Measurements from ENCODE around the gene YWHAE. TPM values are rescaled to one million over a fixed set of nuclear protein-coding genes. Genes with fewer than 3 reads are reported as not detected.

YWHAE gene
- total RNA-seq, 1 donor from 2014 or later, result 2,181 TPM

DNA sequence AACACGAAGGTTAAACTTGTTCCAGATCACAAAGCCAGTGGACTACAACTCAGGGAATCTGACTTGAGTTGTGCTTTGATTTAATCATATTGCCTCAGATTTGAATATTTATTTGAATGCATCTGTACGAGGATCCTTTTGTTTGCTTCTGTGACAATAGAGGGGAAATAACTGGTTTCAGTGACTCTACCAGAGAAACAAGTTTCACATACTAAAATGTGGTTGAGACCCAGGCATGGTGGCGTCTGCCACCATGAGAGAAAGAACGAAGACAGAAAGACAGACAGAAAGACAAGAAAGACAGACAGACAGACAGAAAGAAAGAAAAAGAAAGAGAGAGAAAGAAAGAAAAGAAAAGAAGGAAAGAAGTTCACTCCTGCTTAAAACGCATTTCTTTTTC lies 24.0 kb downstream of the YWHAE start:
- peaks cover 36% of the 10 kb centered on the region for H3K4me1 Mint-ChIP-seq
- Histone ChIP-seq H3K27me3 (no peaks in the 10 kb centered on the region), H2AFZ (replicated peaks) (no peak overlapping the region), H3K4me2 (no peak overlapping the region), H3K4me1 (no peaks in the 10 kb centered on the region), H3K9me3 (ENCODE audit: low read depth) (no peaks in the 10 kb centered on the region), H3K36me3 (no peaks in the 10 kb centered on the region), H4K20me1 (ENCODE audit: low read depth) (peaks cover 100% of the 10 kb centered on the region), H3K27ac (peak overlapping the region; percentile 21), H3K79me2 (ENCODE audit: low read depth) (peaks cover 100% of the 10 kb centered on the region), H3F3A (ENCODE audit: low read depth) (peaks cover 26% of the 10 kb centered on the region), H3K4me3 (no peak overlapping the region), H3K9ac (no peak overlapping the region)
- no peak overlapping the region for H3K4me3 Mint-ChIP-seq
- H3K27ac Mint-ChIP-seq, result no peak overlapping the region
- peaks cover 25% of the 10 kb centered on the region for H3K36me3 Mint-ChIP-seq
- no peaks in the 10 kb centered on the region for H3K9me3 Mint-ChIP-seq
- H3K27me3 Mint-ChIP-seq (ENCODE audit: insufficient read depth, low read depth), result no peaks in the 10 kb centered on the region
- DNase-seq (ENCODE audit: low spot score), result no peak
- TF ChIP-seq, protein P1, sequence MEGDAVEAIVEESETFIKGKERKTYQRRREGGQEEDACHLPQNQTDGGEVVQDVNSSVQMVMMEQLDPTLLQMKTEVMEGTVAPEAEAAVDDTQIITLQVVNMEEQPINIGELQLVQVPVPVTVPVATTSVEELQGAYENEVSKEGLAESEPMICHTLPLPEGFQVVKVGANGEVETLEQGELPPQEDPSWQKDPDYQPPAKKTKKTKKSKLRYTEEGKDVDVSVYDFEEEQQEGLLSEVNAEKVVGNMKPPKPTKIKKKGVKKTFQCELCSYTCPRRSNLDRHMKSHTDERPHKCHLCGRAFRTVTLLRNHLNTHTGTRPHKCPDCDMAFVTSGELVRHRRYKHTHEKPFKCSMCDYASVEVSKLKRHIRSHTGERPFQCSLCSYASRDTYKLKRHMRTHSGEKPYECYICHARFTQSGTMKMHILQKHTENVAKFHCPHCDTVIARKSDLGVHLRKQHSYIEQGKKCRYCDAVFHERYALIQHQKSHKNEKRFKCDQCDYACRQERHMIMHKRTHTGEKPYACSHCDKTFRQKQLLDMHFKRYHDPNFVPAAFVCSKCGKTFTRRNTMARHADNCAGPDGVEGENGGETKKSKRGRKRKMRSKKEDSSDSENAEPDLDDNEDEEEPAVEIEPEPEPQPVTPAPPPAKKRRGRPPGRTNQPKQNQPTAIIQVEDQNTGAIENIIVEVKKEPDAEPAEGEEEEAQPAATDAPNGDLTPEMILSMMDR (IDR thresholded peaks at IDR 0.05), result no peak
- TF ChIP-seq EZH2phosphoT487 (IDR thresholded peaks at IDR 0.05), result no peak
- TF ChIP-seq EZH2 (IDR thresholded peaks at IDR 0.05), result no peak

DNA sequence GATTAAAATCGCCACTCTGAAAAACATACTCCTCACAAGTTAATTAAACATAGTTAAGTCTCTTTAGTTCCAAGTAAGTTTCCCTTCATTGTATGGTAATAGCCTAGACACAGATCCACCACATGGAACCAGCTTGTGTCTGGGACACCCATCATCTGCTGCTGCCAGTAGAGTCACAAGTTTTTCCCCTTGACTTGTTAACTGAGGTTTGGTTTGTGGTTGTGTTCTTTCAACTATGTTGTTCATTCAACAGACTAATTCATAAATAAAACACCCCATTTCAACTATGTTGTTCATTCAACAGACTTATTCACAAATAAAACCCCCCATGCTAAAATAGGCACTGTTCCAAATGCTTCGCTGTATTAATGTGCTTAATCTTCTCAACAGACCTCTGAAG lies 24.4 kb downstream of the YWHAE start:
- DNase-seq (ENCODE audit: low spot score), result no peak
- Mint-ChIP-seq H3K27me3 (ENCODE audit: insufficient read depth, low read depth) (no peaks in the 10 kb centered on the region), H3K9me3 (no peaks in the 10 kb centered on the region), H3K27ac (no peak overlapping the region), H3K4me1 (peaks cover 34% of the 10 kb centered on the region), H3K4me3 (no peak overlapping the region), H3K36me3 (peaks cover 25% of the 10 kb centered on the region)
- Histone ChIP-seq H3K4me3 (no peak overlapping the region), H3K36me3 (no peaks in the 10 kb centered on the region), H3K27ac (peak overlapping the region; percentile 21), H3K79me2 (ENCODE audit: low read depth) (peaks cover 100% of the 10 kb centered on the region), H3K27me3 (no peaks in the 10 kb centered on the region), H2AFZ (replicated peaks) (no peak overlapping the region), H3K4me1 (no peaks in the 10 kb centered on the region), H3K9me3 (ENCODE audit: low read depth) (no peaks in the 10 kb centered on the region), H3K9ac (no peak overlapping the region), H4K20me1 (ENCODE audit: low read depth) (peaks cover 100% of the 10 kb centered on the region), H3K4me2 (no peak overlapping the region), H3F3A (ENCODE audit: low read depth) (peaks cover 28% of the 10 kb centered on the region)
- no peak for TF ChIP-seq EZH2 (IDR thresholded peaks at IDR 0.05)
- no peak for TF ChIP-seq EZH2phosphoT487 (IDR thresholded peaks at IDR 0.05)
- TF ChIP-seq, protein P1 (IDR thresholded peaks at IDR 0.05), result no peak

DNA sequence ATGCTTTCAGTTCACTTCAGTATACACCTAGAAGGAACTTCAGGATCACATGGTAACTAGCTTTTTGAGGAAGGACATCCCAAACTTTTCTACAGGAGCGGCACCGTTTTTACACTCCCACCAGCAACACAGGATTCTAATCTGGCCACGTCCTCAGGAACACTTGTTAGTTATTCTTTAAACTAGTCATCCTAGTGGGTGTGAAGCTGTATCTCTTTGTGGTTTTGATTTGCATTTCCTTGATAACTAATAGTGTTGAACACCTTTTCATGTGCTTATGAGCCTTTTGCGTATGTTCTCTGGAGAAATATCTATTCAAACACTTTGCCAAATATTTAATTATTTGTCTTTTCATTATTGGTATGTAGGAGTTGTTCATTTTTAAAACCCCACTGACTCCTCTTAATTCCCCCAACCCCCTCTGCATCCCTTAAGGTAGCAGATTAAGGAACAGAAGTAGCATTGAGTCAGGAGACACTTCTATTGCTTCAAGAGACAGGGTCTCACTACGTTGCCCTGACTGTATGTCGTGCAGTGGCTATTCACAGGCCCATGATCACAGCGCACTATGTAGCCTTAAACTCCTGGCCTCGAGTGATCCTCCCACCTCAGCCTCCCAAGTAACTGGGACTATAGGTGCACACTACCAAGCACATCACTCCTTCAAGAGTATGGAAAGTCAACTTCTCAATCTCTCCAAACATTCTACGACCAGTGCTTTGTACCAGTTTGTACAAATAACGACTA lies 25.4 kb downstream of the YWHAE start:
- no peak for DNase-seq (ENCODE audit: low spot score)
- Histone ChIP-seq H3K4me1 (no peaks in the 10 kb centered on the region), H3F3A (ENCODE audit: low read depth) (peaks cover 31% of the 10 kb centered on the region), H4K20me1 (ENCODE audit: low read depth) (peaks cover 100% of the 10 kb centered on the region), H2AFZ (replicated peaks) (no peak overlapping the region), H3K4me3 (no peak overlapping the region), H3K9me3 (ENCODE audit: low read depth) (no peaks in the 10 kb centered on the region), H3K36me3 (no peaks in the 10 kb centered on the region), H3K79me2 (ENCODE audit: low read depth) (peaks cover 100% of the 10 kb centered on the region), H3K4me2 (no peak overlapping the region), H3K27ac (no peak overlapping the region), H3K27me3 (no peaks in the 10 kb centered on the region), H3K9ac (no peak overlapping the region)
- TF ChIP-seq EZH2 (IDR thresholded peaks at IDR 0.05) (no peak), EZH2phosphoT487 (IDR thresholded peaks at IDR 0.05) (no peak)
- TF ChIP-seq, protein P1 (IDR thresholded peaks at IDR 0.05), result no peak
- Mint-ChIP-seq H3K9me3 (no peaks in the 10 kb centered on the region), H3K27ac (no peak overlapping the region), H3K4me1 (peaks cover 30% of the 10 kb centered on the region), H3K4me3 (no peak overlapping the region), H3K36me3 (peaks cover 23% of the 10 kb centered on the region), H3K27me3 (ENCODE audit: insufficient read depth, low read depth) (no peaks in the 10 kb centered on the region)

Data from neural progenitor cell (in vitro differentiated cells).